WTC11 (cell line): Measurements from ENCODE around the gene CD44. TPM values are rescaled to one million over a fixed set of nuclear protein-coding genes. Genes with fewer than 3 reads are reported as not detected.

Source experiments
- ATAC-seq: fragments of 200-7000 bp; cut with Tn5 transposase; 2 replicates; pipeline ENCODE4 v1.10.0; 2021; ENCODE audit warnings: mild to moderate bottlenecking, moderate library complexity
- CTCF ChIA-PET: fragments of 300-600 bp; sonication (Branson Sonifier 250); formaldehyde crosslinking; loops from one replicate; lab custom pipeline; 2021; ENCODE audit warnings: antibody characterized with exemption; lab: Charles Lee
- POLR2A ChIA-PET: fragments of 350-600 bp; sonication (Branson Sonifier 250); formaldehyde crosslinking; loops from one replicate; lab custom pipeline; 2021; ENCODE audit warnings: antibody characterized with exemption; lab: Charles Lee
- DNase-seq: peaks from one replicate; pipeline ENCODE4 v3.0.0; 2021; ENCODE audit warnings: low spot score
- H3K27ac Mint-ChIP-seq: 2 replicates; pipeline ENCODE4 v1.8.0; 2021; ENCODE audit warnings: mixed read lengths
- H3K27me3 Mint-ChIP-seq: 2 replicates; pipeline ENCODE4 v1.8.0; 2021; ENCODE audit warnings: low read depth, mild to moderate bottlenecking, moderate library complexity, mixed read lengths
- H3K36me3 Mint-ChIP-seq: 2 replicates; pipeline ENCODE4 v1.8.0; 2021; ENCODE audit warnings: mixed read lengths
- H3K4me1 Mint-ChIP-seq: 2 replicates; pipeline ENCODE4 v1.8.0; 2022; ENCODE audit warnings: mixed read lengths
- H3K4me3 Mint-ChIP-seq: 2 replicates; pipeline ENCODE4 v1.8.0; 2021; ENCODE audit warnings: mild to moderate bottlenecking, moderate library complexity, mixed read lengths
- H3K9me3 Mint-ChIP-seq: 2 replicates; pipeline ENCODE4 v1.8.0; 2021; ENCODE audit warnings: mixed read lengths
- ARID4B ChIP-seq: sonication (generic); formaldehyde crosslinking; IDR thresholded peaks from 2 replicates; pipeline ENCODE4 v1.8.0; 2023; ENCODE audit warnings: missing genetic modification reagents, mild to moderate bottlenecking, borderline replicate concordance
- CREM ChIP-seq: sonication (generic); formaldehyde crosslinking; IDR thresholded peaks from 2 replicates; pipeline ENCODE4 v1.8.1; 2022; ENCODE audit warnings: mild to moderate bottlenecking, missing genetic modification reagents, moderate library complexity
- ETV6 ChIP-seq: sonication (generic); formaldehyde crosslinking; IDR thresholded peaks from 2 replicates; pipeline ENCODE4 v1.8.1; 2022; ENCODE audit warnings: mild to moderate bottlenecking, missing genetic modification reagents
- IRF2 ChIP-seq: sonication (generic); formaldehyde crosslinking; IDR thresholded peaks from 2 replicates; pipeline ENCODE4 v1.8.0; 2022; ENCODE audit warnings: low read depth, missing genetic modification reagents, borderline replicate concordance
- KAT7 ChIP-seq: sonication (generic); formaldehyde crosslinking; IDR thresholded peaks from 2 replicates; pipeline ENCODE4 v1.8.1; 2023; ENCODE audit warnings: missing genetic modification reagents, mild to moderate bottlenecking, borderline replicate concordance
- MYBL2 ChIP-seq: sonication (generic); formaldehyde crosslinking; IDR thresholded peaks from 2 replicates; pipeline ENCODE4 v1.8.1; 2023; ENCODE audit warnings: mild to moderate bottlenecking, moderate library complexity, missing genetic modification reagents
- NR3C1 ChIP-seq: sonication (generic); formaldehyde crosslinking; conservative IDR thresholded peaks from 2 replicates; pipeline ENCODE4 v1.8.1; 2023; ENCODE audit warnings: low read depth, mild to moderate bottlenecking, missing genetic modification reagents
- PRRX2 ChIP-seq: fragments of 250-450 bp; sonication (Bioruptor Pico); IDR thresholded peaks from 2 replicates; pipeline ENCODE4 v1.8.0; 2021; ENCODE audit warnings: mild to moderate bottlenecking
- SMAD3 ChIP-seq: sonication (generic); formaldehyde crosslinking; IDR thresholded peaks from 2 replicates; pipeline ENCODE4 v1.8.0; 2022; ENCODE audit warnings: missing genetic modification reagents, mild to moderate bottlenecking, borderline replicate concordance
- SP1 ChIP-seq: sonication (generic); formaldehyde crosslinking; conservative IDR thresholded peaks from 2 replicates; pipeline ENCODE4 v1.8.1; 2022; ENCODE audit warnings: missing genetic modification reagents
- USF2 ChIP-seq: sonication (generic); formaldehyde crosslinking; IDR thresholded peaks from 2 replicates; pipeline ENCODE4 v1.8.1; 2023; ENCODE audit warnings: mild to moderate bottlenecking, missing genetic modification reagents, moderate library complexity
- ZNF512 ChIP-seq: sonication (generic); formaldehyde crosslinking; IDR thresholded peaks from 2 replicates; pipeline ENCODE4 v1.8.1; 2022; ENCODE audit warnings: missing genetic modification reagents, borderline replicate concordance
- total RNA-seq: library from RNA; stranded (reverse); gene quantifications from 3 replicates; pipeline ENCODE4 v1.2.3, GENCODE V29; 2021

The CD44 gene
- total RNA-seq, 1 experiment from 2014 or later = 12.0 TPM

- TF ChIP-seq ARID4B (no peak), KAT7 (CRISPR knock-in tag) (no peak), SP1 (CRISPR knock-in tag) (no peak), ETV6 (CRISPR knock-in tag) (no peak), ZNF512 (no peak), NR3C1 (CRISPR knock-in tag) (no peak), PRRX2 (CRISPR knock-in tag) (no peak), MYBL2 (no peak), SMAD3 (CRISPR knock-in tag) (no peak), CREM (CRISPR knock-in tag) (no peak)
These were observed 29.1 kb upstream of the CD44 start (continued) for GRCh38 chr11:35109827-35110226.

GRCh38 chr11:35111161-35112055 lies 27.6 kb upstream of the CD44 start:
- ChIA-PET CTCF (no interaction called here), POLR2A (no interaction called here)
- Mint-ChIP-seq H3K9me3 (peaks cover 6% of the 10 kb centered on the region), H3K27me3 (no peaks in the 10 kb centered on the region), H3K4me1 (peaks cover 9% of the 10 kb centered on the region), H3K4me3 (no peak overlapping the region), H3K27ac (no peak overlapping the region), H3K36me3 (peaks cover 2% of the 10 kb centered on the region; the same call in 1 of the 2 replicates)
- DNase-seq (no peak), ATAC-seq (no peak)
- TF ChIP-seq ARID4B (no peak), IRF2 (CRISPR knock-in tag) (no peak), KAT7 (CRISPR knock-in tag) (no peak), USF2 (no peak)
